Uterus (tissue), 2 donors: ENCODE measurements around the gene CCDC50.

Source experiments
- POLR2A ChIP-seq, 2 donors: fragments of 450-650 bp; IDR thresholded peaks; one replicate each; pipeline ENCODE4 v1.6.1; 2016; ENCODE audit warnings: antibody characterized with exemption in 2 of 2, mild to moderate bottlenecking in 1 of 2, moderate library complexity in 1 of 2
- TF ChIP-seq, protein P1 (sequence below), 4 experiments: fragments of 200-600 bp in 2 of 4; fragments of 450-650 bp in 2 of 4; sonication (generic) in 2 of 4; IDR thresholded peaks; one replicate each; pipeline ENCODE4 v1.5.1; 2016 to 2019; ENCODE audit warnings: antibody characterized with exemption in 4 of 4, mild to moderate bottlenecking in 2 of 4, moderate library complexity in 1 of 4

DNA sequence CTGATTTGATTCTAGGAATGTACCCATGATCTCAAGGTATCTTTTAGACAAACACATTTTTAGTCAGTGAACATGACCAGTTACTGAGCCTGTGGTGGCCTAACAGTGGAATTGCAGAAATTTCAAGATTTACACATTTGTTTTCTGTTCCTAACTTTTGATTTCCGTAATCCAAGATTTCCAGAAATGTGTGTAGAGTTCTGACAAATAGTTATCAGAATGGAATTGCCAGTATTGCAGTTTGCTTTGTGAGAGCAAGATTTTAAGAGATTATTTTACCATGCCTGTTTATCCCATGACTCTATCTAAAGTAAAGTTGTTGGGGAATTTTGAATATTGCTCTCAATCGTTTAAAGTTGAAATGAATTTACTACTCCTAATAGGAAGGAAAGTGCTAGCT, 12.8 kb downstream of the CCDC50 start:
- TF ChIP-seq, protein P1, sequence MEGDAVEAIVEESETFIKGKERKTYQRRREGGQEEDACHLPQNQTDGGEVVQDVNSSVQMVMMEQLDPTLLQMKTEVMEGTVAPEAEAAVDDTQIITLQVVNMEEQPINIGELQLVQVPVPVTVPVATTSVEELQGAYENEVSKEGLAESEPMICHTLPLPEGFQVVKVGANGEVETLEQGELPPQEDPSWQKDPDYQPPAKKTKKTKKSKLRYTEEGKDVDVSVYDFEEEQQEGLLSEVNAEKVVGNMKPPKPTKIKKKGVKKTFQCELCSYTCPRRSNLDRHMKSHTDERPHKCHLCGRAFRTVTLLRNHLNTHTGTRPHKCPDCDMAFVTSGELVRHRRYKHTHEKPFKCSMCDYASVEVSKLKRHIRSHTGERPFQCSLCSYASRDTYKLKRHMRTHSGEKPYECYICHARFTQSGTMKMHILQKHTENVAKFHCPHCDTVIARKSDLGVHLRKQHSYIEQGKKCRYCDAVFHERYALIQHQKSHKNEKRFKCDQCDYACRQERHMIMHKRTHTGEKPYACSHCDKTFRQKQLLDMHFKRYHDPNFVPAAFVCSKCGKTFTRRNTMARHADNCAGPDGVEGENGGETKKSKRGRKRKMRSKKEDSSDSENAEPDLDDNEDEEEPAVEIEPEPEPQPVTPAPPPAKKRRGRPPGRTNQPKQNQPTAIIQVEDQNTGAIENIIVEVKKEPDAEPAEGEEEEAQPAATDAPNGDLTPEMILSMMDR (IDR thresholded peaks at IDR 0.05) = no peak
- TF ChIP-seq POLR2A (IDR thresholded peaks at IDR 0.05) = no peak
